GM18873 (cell line): ENCODE results near the gene KCNIP4.

ENCODE experiments used
- ATAC-seq: cut with Tn5 transposase; IDR thresholded peaks from one replicate; pipeline ENCODE4 v1.9.1; 2021; ENCODE audit warnings: mild to moderate bottlenecking, moderate library complexity, moderate number of reproducible peaks; ENCODE audit not compliant: unreplicated experiment, low FRiP score

Gene KCNIP4

GRCh38 chr4:21134994-21135393 lies 813.6 kb downstream of the KCNIP4 start:
- ATAC-seq, result no peak

GRCh38 chr4:21130606-21131005 lies 818.0 kb downstream of the KCNIP4 start:
- no peak for ATAC-seq

- ATAC-seq, result no peak
Observed at GRCh38 chr4:21126014-21126512, 822.5 kb downstream of the KCNIP4 start.

- ATAC-seq, result no peak
Observed at GRCh38 chr4:21118301-21118700, 830.3 kb downstream of the KCNIP4 start.

GRCh38 chr4:21117541-21118180 lies 830.9 kb downstream of the KCNIP4 start:
- ATAC-seq, result no peak

GRCh38 chr4:21113496-21114223 lies 834.9 kb downstream of the KCNIP4 start:
- no peak for ATAC-seq

GRCh38 chr4:21102667-21103066 lies 845.9 kb downstream of the KCNIP4 start:
- no peak for ATAC-seq

- no peak for ATAC-seq
Observed at GRCh38 chr4:21097865-21098264, 850.7 kb downstream of the KCNIP4 start.

GRCh38 chr4:21097026-21097425 lies 851.5 kb downstream of the KCNIP4 start:
- no peak for ATAC-seq

GRCh38 chr4:21092531-21092930 lies 856.0 kb downstream of the KCNIP4 start:
- ATAC-seq, result no peak

- no peak for ATAC-seq
Observed at GRCh38 chr4:21090094-21090666, 858.4 kb downstream of the KCNIP4 start.

GRCh38 chr4:21083413-21083812 lies 865.2 kb downstream of the KCNIP4 start:
- ATAC-seq, result no peak

- no peak for ATAC-seq
Observed at GRCh38 chr4:21077967-21078366, 870.6 kb downstream of the KCNIP4 start.

GRCh38 chr4:21067351-21067750 lies 881.2 kb downstream of the KCNIP4 start:
- ATAC-seq, result no peak

- ATAC-seq, result no peak
Observed at GRCh38 chr4:21061902-21062301, 886.7 kb downstream of the KCNIP4 start.

GRCh38 chr4:21046141-21046540 lies 902.4 kb downstream of the KCNIP4 start:
- no peak for ATAC-seq

GRCh38 chr4:21045119-21045518 lies 903.5 kb downstream of the KCNIP4 start:
- no peak for ATAC-seq

GRCh38 chr4:21041708-21042107 lies 906.9 kb downstream of the KCNIP4 start:
- no peak for ATAC-seq

- ATAC-seq, result no peak
Observed at GRCh38 chr4:21034728-21035127, 913.8 kb downstream of the KCNIP4 start.

- ATAC-seq, result no peak
Observed at GRCh38 chr4:21032089-21032645, 916.4 kb downstream of the KCNIP4 start.

GRCh38 chr4:21018817-21019216 lies 929.8 kb downstream of the KCNIP4 start:
- no peak for ATAC-seq
